Loucy (cell line): ENCODE measurements around the gene HOXB7.

Source experiments
- H2AFZ ChIP-seq: fragments of 200-600 bp; sonication (generic); 2 replicates; pipeline ENCODE4 v1.6.0; 2016; ENCODE audit warnings: antibody characterized with exemption, mild to moderate bottlenecking, low read length, moderate library complexity
- H3F3A ChIP-seq: fragments of 200-600 bp; 2 replicates; pipeline ENCODE4 v1.6.0; 2016; ENCODE audit warnings: antibody characterized with exemption, low read depth, mild to moderate bottlenecking
- H3K27me3 ChIP-seq: fragments of 200-600 bp; sonication (generic); 2 replicates; pipeline ENCODE4 v1.6.1; 2014; ENCODE audit warnings: low read length, mild to moderate bottlenecking; ENCODE audit not compliant: insufficient read depth, poor library complexity, severe bottlenecking
- H3K36me3 ChIP-seq: fragments of 200-600 bp; sonication (generic); 2 replicates; pipeline ENCODE4 v1.6.1; 2016; ENCODE audit warnings: low read length; ENCODE audit not compliant: insufficient read depth
- H3K4me1 ChIP-seq: fragments of 200-600 bp; sonication (generic); 2 replicates; pipeline ENCODE4 v1.5.1; 2014; ENCODE audit warnings: low read length, mild to moderate bottlenecking; ENCODE audit not compliant: insufficient read depth, poor library complexity, severe bottlenecking
- H3K4me2 ChIP-seq: fragments of 200-600 bp; sonication (generic); 2 replicates; pipeline ENCODE4 v1.6.0; 2014; ENCODE audit warnings: antibody characterized with exemption, low read length, low read depth, mild to moderate bottlenecking; ENCODE audit not compliant: poor library complexity, severe bottlenecking
- H3K4me3 ChIP-seq: fragments of 200-600 bp; sonication (generic); 2 replicates; pipeline ENCODE4 v1.5.1; 2014; ENCODE audit warnings: low read length, mild to moderate bottlenecking, mixed read lengths; ENCODE audit not compliant: poor library complexity, severe bottlenecking
- H3K79me2 ChIP-seq: fragments of 200-600 bp; sonication (generic); 2 replicates; pipeline ENCODE4 v1.6.1; 2014; ENCODE audit warnings: low read length; ENCODE audit not compliant: insufficient read depth
- H3K9ac ChIP-seq: fragments of 200-600 bp; sonication (generic); 2 replicates; pipeline ENCODE4 v1.6.0; 2014; ENCODE audit warnings: mild to moderate bottlenecking, low read depth, low read length, moderate library complexity; ENCODE audit not compliant: poor library complexity, severe bottlenecking
- H3K9me2 ChIP-seq: fragments of 200-600 bp; sonication (generic); replicated peaks from 2 replicates; pipeline ENCODE4 v1.6.1; 2016; ENCODE audit warnings: low read depth, low read length, mixed read lengths
- H3K9me3 ChIP-seq: fragments of 200-600 bp; sonication (generic); 2 replicates; pipeline ENCODE4 v1.6.1; 2014; ENCODE audit warnings: mild to moderate bottlenecking, antibody characterized with exemption, low read length, low read depth; ENCODE audit not compliant: insufficient read depth
- H4K20me1 ChIP-seq: fragments of 200-600 bp; sonication (generic); 2 replicates; pipeline ENCODE4 v1.6.0; 2014; ENCODE audit warnings: antibody characterized with exemption, low read length, mild to moderate bottlenecking; ENCODE audit not compliant: insufficient read depth, poor library complexity, severe bottlenecking
- EZH2phosphoT487 ChIP-seq: fragments of 200-600 bp; IDR thresholded peaks from 2 replicates; pipeline ENCODE4 v1.6.1; 2018; ENCODE audit warnings: antibody characterized with exemption, mild to moderate bottlenecking, moderate library complexity, borderline replicate concordance
- TF ChIP-seq, protein P1 (sequence below): fragments of 200-600 bp; sonication (generic); conservative IDR thresholded peaks from 2 replicates; pipeline ENCODE4 v1.5.1; 2014; ENCODE audit warnings: mild to moderate bottlenecking, antibody characterized with exemption, low read length

The HOXB7 gene

DNA sequence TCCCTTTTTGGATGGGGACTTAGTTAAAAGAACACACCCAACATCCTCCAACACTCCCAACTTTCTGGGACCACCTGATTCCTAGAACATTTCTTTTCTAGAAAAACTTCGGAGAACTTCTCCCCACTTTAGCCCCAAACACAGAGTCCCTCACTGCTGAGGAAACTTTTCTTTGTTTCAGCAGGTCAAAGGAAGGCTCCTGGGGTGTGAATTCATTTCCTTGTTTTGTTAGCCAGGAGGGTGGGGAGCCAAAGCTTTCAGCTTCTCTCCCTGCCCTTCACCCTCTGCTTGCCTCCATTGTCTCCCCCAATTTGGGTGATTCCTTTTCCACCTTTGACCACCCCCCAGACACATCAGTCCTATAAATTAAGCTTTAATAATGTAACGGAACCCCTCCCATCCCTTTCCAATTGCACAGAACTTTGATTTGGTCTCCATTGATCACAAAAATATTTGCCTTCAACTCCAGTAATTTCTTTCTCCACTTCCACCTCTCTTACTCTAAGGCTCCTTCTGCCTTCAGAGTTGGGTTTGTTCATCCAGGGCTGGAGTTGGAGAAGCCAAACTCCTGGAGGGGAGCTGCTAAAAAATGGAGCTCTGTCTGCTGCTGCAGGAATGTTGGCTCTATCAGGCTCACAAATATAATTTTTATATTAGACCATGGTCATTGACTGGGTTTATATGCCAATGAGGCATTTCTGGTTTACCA, 43.0 kb downstream of the HOXB7 start:
- Histone ChIP-seq H3K9me2 (no peaks in the 10 kb centered on the region), H3K79me2 (peaks cover 100% of the 10 kb centered on the region), H3K4me3 (peak overlapping the region; percentile 89), H3K9me3 (no peaks in the 10 kb centered on the region), H2AFZ (no peak overlapping the region), H3K27me3 (no peaks in the 10 kb centered on the region), H3F3A (peaks cover 5% of the 10 kb centered on the region; the same call in 1 of the 2 replicates), H3K4me2 (peak overlapping the region; percentile 98), H4K20me1 (peaks cover 79% of the 10 kb centered on the region), H3K9ac (peak overlapping the region; percentile 95), H3K36me3 (peaks cover 88% of the 10 kb centered on the region), H3K4me1 (peaks cover 89% of the 10 kb centered on the region)
- TF ChIP-seq, protein P1, sequence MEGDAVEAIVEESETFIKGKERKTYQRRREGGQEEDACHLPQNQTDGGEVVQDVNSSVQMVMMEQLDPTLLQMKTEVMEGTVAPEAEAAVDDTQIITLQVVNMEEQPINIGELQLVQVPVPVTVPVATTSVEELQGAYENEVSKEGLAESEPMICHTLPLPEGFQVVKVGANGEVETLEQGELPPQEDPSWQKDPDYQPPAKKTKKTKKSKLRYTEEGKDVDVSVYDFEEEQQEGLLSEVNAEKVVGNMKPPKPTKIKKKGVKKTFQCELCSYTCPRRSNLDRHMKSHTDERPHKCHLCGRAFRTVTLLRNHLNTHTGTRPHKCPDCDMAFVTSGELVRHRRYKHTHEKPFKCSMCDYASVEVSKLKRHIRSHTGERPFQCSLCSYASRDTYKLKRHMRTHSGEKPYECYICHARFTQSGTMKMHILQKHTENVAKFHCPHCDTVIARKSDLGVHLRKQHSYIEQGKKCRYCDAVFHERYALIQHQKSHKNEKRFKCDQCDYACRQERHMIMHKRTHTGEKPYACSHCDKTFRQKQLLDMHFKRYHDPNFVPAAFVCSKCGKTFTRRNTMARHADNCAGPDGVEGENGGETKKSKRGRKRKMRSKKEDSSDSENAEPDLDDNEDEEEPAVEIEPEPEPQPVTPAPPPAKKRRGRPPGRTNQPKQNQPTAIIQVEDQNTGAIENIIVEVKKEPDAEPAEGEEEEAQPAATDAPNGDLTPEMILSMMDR = no peak
- TF ChIP-seq EZH2phosphoT487 = no peak

- H4K20me1 ChIP-seq = peaks cover 80% of the 10 kb centered on the region
- H3K27me3 ChIP-seq = no peaks in the 10 kb centered on the region
- H3K79me2 ChIP-seq = peaks cover 100% of the 10 kb centered on the region
- H3F3A ChIP-seq = peaks cover 11% of the 10 kb centered on the region
- TF ChIP-seq, protein P1 = no peak
- no peak for TF ChIP-seq EZH2phosphoT487
- H3K9me2 ChIP-seq = no peaks in the 10 kb centered on the region
- H2AFZ ChIP-seq = no peak overlapping the region
- peaks cover 87% of the 10 kb centered on the region for H3K36me3 ChIP-seq
- peaks cover 89% of the 10 kb centered on the region for H3K4me1 ChIP-seq
- H3K4me2 ChIP-seq = peak overlapping the region; percentile 98
- H3K9ac ChIP-seq = peak overlapping the region; percentile 95
- no peaks in the 10 kb centered on the region for H3K9me3 ChIP-seq
- H3K4me3 ChIP-seq = peak overlapping the region; percentile 89
These were observed 43.6 kb downstream of the HOXB7 start for GRCh38 chr17:48567209-48567608.

- H2AFZ ChIP-seq = no peak overlapping the region
- H3K4me3 ChIP-seq = peak overlapping the region; percentile 89
- peaks cover 82% of the 10 kb centered on the region for H3K36me3 ChIP-seq
- peaks cover 88% of the 10 kb centered on the region for H3K4me1 ChIP-seq
- peaks cover 82% of the 10 kb centered on the region for H4K20me1 ChIP-seq
- peak overlapping the region; percentile 95 for H3K9ac ChIP-seq
- H3F3A ChIP-seq = peaks cover 11% of the 10 kb centered on the region
- H3K9me2 ChIP-seq = no peaks in the 10 kb centered on the region
- no peaks in the 10 kb centered on the region for H3K9me3 ChIP-seq
- peak overlapping the region; percentile 98 for H3K4me2 ChIP-seq
- H3K79me2 ChIP-seq = peaks cover 100% of the 10 kb centered on the region
- TF ChIP-seq, protein P1 = no peak
- TF ChIP-seq EZH2phosphoT487 = no peak
- no peaks in the 10 kb centered on the region for H3K27me3 ChIP-seq
These were observed 44.1 kb downstream of the HOXB7 start for GRCh38 chr17:48566717-48567116.
